IMR-90 (cell line): Measurements from ENCODE around the gene EXOC3L2. TPM values are rescaled to one million over a fixed set of nuclear protein-coding genes. Genes with fewer than 3 reads are reported as not detected.

Experiments
- ATAC-seq: fragments of 200-7000 bp; cut with Tn5 transposase; 2 replicates; pipeline ENCODE4 v1.9.1; 2020; ENCODE audit warnings: low read depth, mild to moderate bottlenecking, moderate library complexity
- BruUV-seq: library from RNA; stranded (reverse); fragments of 400-500 nt; replicated peaks from 2 replicates; lab custom pipeline; 2021; lab: Mats Ljungman, UMichigan
- CTCF ChIA-PET: fragments of 300-600 bp; formaldehyde crosslinking; extraction: SDS; loops from one replicate; lab custom pipeline; 2021; ENCODE audit warnings: antibody characterized with exemption; lab: Yijun Ruan, JAX
- POLR2A ChIA-PET: fragments of 300-600 bp; sonication (Branson Sonifier 250); formaldehyde crosslinking; loops from one replicate; lab custom pipeline; 2022; ENCODE audit warnings: antibody characterized with exemption; ENCODE audit not compliant: unreplicated experiment; lab: Charles Lee
- DNase-seq: peaks from one replicate; pipeline ENCODE4 v3.0.0; 2013
- H2AFZ ChIP-seq: replicated peaks from 2 replicates; pipeline ENCODE3; 2013; ENCODE audit warnings: low read length, mild to moderate bottlenecking; ENCODE audit not compliant: poor library complexity
- H2AK5ac ChIP-seq: 2 replicates; pipeline ENCODE4 v1.6.1; 2013; ENCODE audit warnings: low read depth, low read length, inconsistent platforms
- H2AK9ac ChIP-seq: replicated peaks from 2 replicates; pipeline ENCODE3; 2013; ENCODE audit warnings: mild to moderate bottlenecking, low read depth, low read length, moderate library complexity; ENCODE audit not compliant: poor library complexity
- H2BK120ac ChIP-seq: 2 replicates; pipeline ENCODE4 v1.6.1; 2013; ENCODE audit warnings: low read depth, low read length, inconsistent platforms
- H2BK15ac ChIP-seq: 3 replicates; pipeline ENCODE4 v1.6.1; 2013; ENCODE audit warnings: low read depth, low read length, inconsistent platforms
- H2BK20ac ChIP-seq: 2 replicates; pipeline ENCODE4 v1.6.1; 2013; ENCODE audit warnings: low read depth, mild to moderate bottlenecking, inconsistent platforms, low read length, moderate library complexity
- H2BK5ac ChIP-seq: 2 replicates; pipeline ENCODE4 v1.6.1; 2013; ENCODE audit warnings: mild to moderate bottlenecking, low read depth, low read length, inconsistent platforms; ENCODE audit not compliant: poor library complexity, severe bottlenecking
- H3K14ac ChIP-seq: replicated peaks from 2 replicates; pipeline ENCODE4 v1.6.1; 2013; ENCODE audit warnings: low read depth, low read length, inconsistent platforms
- H3K18ac ChIP-seq: 2 replicates; pipeline ENCODE4 v1.6.1; 2013; ENCODE audit warnings: low read depth, low read length, control low read depth
- H3K23ac ChIP-seq: 2 replicates; pipeline ENCODE4 v1.6.1; 2013; ENCODE audit warnings: low read depth, low read length, inconsistent platforms
- H3K27ac ChIP-seq: 2 replicates; pipeline ENCODE4 v1.5.1; 2013; ENCODE audit warnings: mild to moderate bottlenecking, control low read depth, low read length; ENCODE audit not compliant: insufficient read depth
- H3K27me3 ChIP-seq: 2 replicates; pipeline ENCODE4 v1.6.1; 2013; ENCODE audit warnings: low read length; ENCODE audit not compliant: control insufficient read depth, insufficient read depth
- H3K36me3 ChIP-seq: 2 replicates; pipeline ENCODE4 v1.6.1; 2013; ENCODE audit warnings: low read length, mixed read lengths; ENCODE audit not compliant: control insufficient read depth, insufficient read depth
- H3K4ac ChIP-seq: 2 replicates; pipeline ENCODE4 v1.6.1; 2013; ENCODE audit warnings: low read depth, low read length, inconsistent platforms
- H3K4me1 ChIP-seq: 2 replicates; pipeline ENCODE4 v1.6.1; 2013; ENCODE audit warnings: low read length, mixed read lengths; ENCODE audit not compliant: control insufficient read depth, insufficient read depth
- H3K4me2 ChIP-seq: 2 replicates; pipeline ENCODE4 v1.6.1; 2013; ENCODE audit warnings: low read depth, mild to moderate bottlenecking, control low read depth, low read length, moderate library complexity
- H3K4me3 ChIP-seq: 2 replicates; pipeline ENCODE4 v1.5.1; 2013; ENCODE audit warnings: low read depth, mild to moderate bottlenecking, control low read depth, low read length, moderate library complexity; ENCODE audit not compliant: insufficient read depth
- H3K56ac ChIP-seq: 2 replicates; pipeline ENCODE4 v1.6.1; 2013; ENCODE audit warnings: low read length, inconsistent platforms; ENCODE audit not compliant: insufficient read depth; ENCODE audit errors: extremely low read depth
- H3K79me1 ChIP-seq, 2 experiments: 2 replicates each; pipeline ENCODE4 v1.6.1; 2013; ENCODE audit warnings: low read length in 2 of 2, inconsistent platforms in 1 of 2, low read depth in 1 of 2
- H3K9ac ChIP-seq: 2 replicates; pipeline ENCODE4 v1.6.1; 2013; ENCODE audit warnings: low read depth, low read length, control low read depth
- H3K9me1 ChIP-seq: 2 replicates; pipeline ENCODE4 v1.6.1; 2013; ENCODE audit warnings: low read length, inconsistent platforms; ENCODE audit not compliant: insufficient read depth
- H3K9me3 ChIP-seq: 2 replicates; pipeline ENCODE4 v1.6.1; 2013; ENCODE audit warnings: low read length; ENCODE audit not compliant: control insufficient read depth, insufficient read depth
- H4K20me1 ChIP-seq: 2 replicates; pipeline ENCODE4 v1.6.1; 2013; ENCODE audit warnings: low read length, inconsistent platforms; ENCODE audit not compliant: insufficient read depth
- H4K5ac ChIP-seq: 2 replicates; pipeline ENCODE4 v1.6.1; 2013; ENCODE audit warnings: mild to moderate bottlenecking, low read depth, low read length, control low read depth
- H4K8ac ChIP-seq, 2 experiments: 2 replicates each; pipeline ENCODE4 v1.6.1; 2013; ENCODE audit warnings: low read depth in 2 of 2, low read length in 2 of 2, control low read depth in 1 of 2, inconsistent platforms in 1 of 2
- H4K91ac ChIP-seq: 2 replicates; pipeline ENCODE4 v1.6.1; 2013; ENCODE audit warnings: low read depth, low read length, inconsistent platforms; ENCODE audit not compliant: insufficient read depth
- CHD1 ChIP-seq: IDR thresholded peaks from 2 replicates; pipeline ENCODE4 v1.6.1; 2012; ENCODE audit warnings: low read depth, low read length, improper control_type of control experiment
- NFE2L2 ChIP-seq: fragments of 150-350 bp; IDR thresholded peaks from 2 replicates; pipeline ENCODE4 v1.6.1; 2016; ENCODE audit warnings: low read depth, mild to moderate bottlenecking, low read length
- RFX5 ChIP-seq: IDR thresholded peaks from 2 replicates; pipeline ENCODE4 v1.8.0; 2012; ENCODE audit warnings: low read depth, mild to moderate bottlenecking, low read length, moderate library complexity
- SMC3 ChIP-seq: fragments of 150-350 bp; IDR thresholded peaks from 2 replicates; pipeline ENCODE4 v1.6.1; 2016; ENCODE audit warnings: low read depth, mild to moderate bottlenecking, antibody characterized with exemption, low read length, moderate library complexity
- WGBS, 2 experiments: methylation state at CpG; one replicate each; pipeline versions ENCODE4 v1.1.5 to v1.1.7; 2013; ENCODE audit warnings: missing lambda C conversion rate in 2 of 2; ENCODE audit not compliant: insufficient read length in 1 of 2; ENCODE audit errors: extremely low coverage in 2 of 2; 5-methylcytosine and 5-hydroxymethylcytosine counted together
- dilution Hi-C: fragments of 300-500 bp; cut with HindIII; formaldehyde crosslinking; loops from one replicate; pipeline ENCODE4 v1.14.3; 2018; ENCODE audit warnings: low sequenced_read_pairs; ENCODE audit not compliant: unreplicated experiment
- in situ Hi-C: fragments of 300-500 bp; cut with MboI; formaldehyde crosslinking; loops from 3 replicates; pipeline ENCODE4 v1.14.3; 2019; ENCODE audit warnings: low sequenced_read_pairs, inconsistent platforms, mixed read lengths
- intact Hi-C: fragments of 100-400 bp; cut with micrococcal nuclease; formaldehyde crosslinking; loops from 2 replicates; pipeline ENCODE4 v1.10.0; 2022
- polyA plus RNA-seq, 3 experiments: library from polyadenylated mRNA; depleted of rRNA; stranded (reverse); fragments of >200 nt; gene quantifications; 2 replicates each; pipeline ENCODE4 v1.2.3, GENCODE V29; 2012; ENCODE audit warnings: low replicate concordance in 1 of 3
- total RNA-seq: library from RNA; depleted of rRNA; stranded (reverse); fragments of >200 nt; gene quantifications from 2 replicates; pipeline ENCODE4 v1.2.3, GENCODE V29; 2012

EXOC3L2 gene
- total and polyA plus RNA-seq, 2 of the 4 experiments (the other 2 are of a cell fraction) = 0.03 TPM; not detected in 1

GRCh38 chr19:45172611-45173208, 72.5 kb downstream of the EXOC3L2 start:
- no peak overlapping the region for H3K14ac ChIP-seq
- in situ Hi-C loops (no loop called here), intact Hi-C loops (no loop called here), dilution Hi-C loops (no loop called here)
- no peak overlapping the region for H2AK9ac ChIP-seq
- H4K91ac ChIP-seq = no peak overlapping the region
- no peaks in the 10 kb centered on the region for H4K20me1 ChIP-seq
- 100% methylated on average over 2 of the region's 18 CpGs; no CpG with 5 or more reads in 1 of the 2 experiments for WGBS, 2 experiments
- no peak overlapping the region for H3K9ac ChIP-seq
- no peak overlapping the region for H2BK20ac ChIP-seq
- H3K9me1 ChIP-seq = 0 out of 2 replicates have a peak, but pooled peaks cover 8% of the 10 kb centered on the region
- H3K4me2 ChIP-seq = no peak overlapping the region
- peaks cover 2% of the 10 kb centered on the region; the same call in 1 of the 2 replicates for H3K27me3 ChIP-seq
- H3K4ac ChIP-seq = no peak overlapping the region
- H3K56ac ChIP-seq = no peak overlapping the region
- H2BK15ac ChIP-seq = no peak overlapping the region
- H4K8ac ChIP-seq = no peak overlapping the region
- H3K4me3 ChIP-seq = no peak overlapping the region
- H3K27ac ChIP-seq = no peak overlapping the region
- ATAC-seq = no peak
- H2BK5ac ChIP-seq = no peak overlapping the region
- H3K9me3 ChIP-seq = no peaks in the 10 kb centered on the region
- no peak for TF ChIP-seq CHD1
- TF ChIP-seq RFX5 = no peak
- TF ChIP-seq NFE2L2 = no peak
- TF ChIP-seq SMC3 = no peak
- H2AFZ ChIP-seq = no peak overlapping the region
- no peaks in the 10 kb centered on the region for H3K36me3 ChIP-seq
- H3K18ac ChIP-seq = no peak overlapping the region
- ChIA-PET CTCF (no interaction called here), POLR2A (no interaction called here)
- H2AK5ac ChIP-seq = no peak overlapping the region
- peaks cover 0 to 8% of the 10 kb centered on the region in 2 experiments; a peak in 1 of 4 replicates for H3K79me1 ChIP-seq
- no peak overlapping the region for H2BK120ac ChIP-seq
- no TSS peak for BruUV-seq
- H3K23ac ChIP-seq = no peak overlapping the region
- H4K5ac ChIP-seq = no peak overlapping the region
- H3K4me1 ChIP-seq = peaks cover 2% of the 10 kb centered on the region
- no peak for DNase-seq
